GM12801 (cell line): ENCODE data around the gene HBE1.

ENCODE experiments used
- TF ChIP-seq, protein P1 (sequence below): IDR thresholded peaks from one replicate; pipeline ENCODE4 v1.5.1; 2011; ENCODE audit warnings: control low read depth; ENCODE audit not compliant: insufficient read length; ENCODE audit errors: extremely low read depth

HBE1 gene

DNA sequence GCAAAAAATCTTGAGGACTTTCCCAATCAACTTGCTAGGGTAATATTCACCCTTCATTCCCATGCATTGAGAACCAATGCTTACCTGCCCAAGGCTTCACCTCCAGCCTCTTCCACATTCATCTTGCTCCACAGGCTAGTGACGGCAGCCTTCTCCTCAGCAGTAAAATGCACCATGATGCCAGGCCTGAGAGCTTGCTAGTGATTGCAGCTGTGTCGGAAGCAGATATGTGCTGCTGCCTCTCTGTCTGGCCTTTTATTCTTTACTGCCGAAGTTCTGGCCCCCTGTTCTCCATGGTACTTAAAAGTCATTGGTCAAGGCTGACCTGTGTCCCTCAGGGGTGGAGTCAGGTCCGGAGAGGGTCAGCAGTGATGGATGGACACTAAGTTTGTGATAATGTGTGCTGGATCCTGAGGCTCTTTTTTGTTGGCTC, at the start of gene HBE1:
Gene HBE1, minus strand, starts transcription at position 231 of the 433 bp plus-strand sequence. Its CDS starts 55 bp downstream, at position 176.
- TF ChIP-seq, protein P1, sequence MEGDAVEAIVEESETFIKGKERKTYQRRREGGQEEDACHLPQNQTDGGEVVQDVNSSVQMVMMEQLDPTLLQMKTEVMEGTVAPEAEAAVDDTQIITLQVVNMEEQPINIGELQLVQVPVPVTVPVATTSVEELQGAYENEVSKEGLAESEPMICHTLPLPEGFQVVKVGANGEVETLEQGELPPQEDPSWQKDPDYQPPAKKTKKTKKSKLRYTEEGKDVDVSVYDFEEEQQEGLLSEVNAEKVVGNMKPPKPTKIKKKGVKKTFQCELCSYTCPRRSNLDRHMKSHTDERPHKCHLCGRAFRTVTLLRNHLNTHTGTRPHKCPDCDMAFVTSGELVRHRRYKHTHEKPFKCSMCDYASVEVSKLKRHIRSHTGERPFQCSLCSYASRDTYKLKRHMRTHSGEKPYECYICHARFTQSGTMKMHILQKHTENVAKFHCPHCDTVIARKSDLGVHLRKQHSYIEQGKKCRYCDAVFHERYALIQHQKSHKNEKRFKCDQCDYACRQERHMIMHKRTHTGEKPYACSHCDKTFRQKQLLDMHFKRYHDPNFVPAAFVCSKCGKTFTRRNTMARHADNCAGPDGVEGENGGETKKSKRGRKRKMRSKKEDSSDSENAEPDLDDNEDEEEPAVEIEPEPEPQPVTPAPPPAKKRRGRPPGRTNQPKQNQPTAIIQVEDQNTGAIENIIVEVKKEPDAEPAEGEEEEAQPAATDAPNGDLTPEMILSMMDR, result no peak

DNA sequence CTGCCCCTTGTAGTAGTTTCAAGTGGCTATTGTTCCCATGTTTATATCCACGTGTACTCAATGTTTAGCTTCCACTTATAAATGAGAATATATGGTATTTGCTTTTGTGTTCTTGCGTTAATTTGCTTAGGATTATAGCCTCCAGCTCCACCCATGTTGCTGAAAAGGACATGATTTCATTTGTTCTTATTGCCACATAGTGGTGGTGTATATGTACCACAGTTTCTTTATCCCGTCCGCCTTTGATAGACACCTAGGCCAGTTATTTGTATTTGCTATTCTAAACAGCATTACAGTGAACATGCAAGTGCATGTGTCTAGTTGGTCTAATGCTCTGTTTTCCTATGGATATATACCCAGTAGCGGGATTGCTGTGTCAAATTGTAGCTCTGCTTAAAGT, 47.5 kb upstream of the HBE1 start:
- TF ChIP-seq, protein P1, result no peak

DNA sequence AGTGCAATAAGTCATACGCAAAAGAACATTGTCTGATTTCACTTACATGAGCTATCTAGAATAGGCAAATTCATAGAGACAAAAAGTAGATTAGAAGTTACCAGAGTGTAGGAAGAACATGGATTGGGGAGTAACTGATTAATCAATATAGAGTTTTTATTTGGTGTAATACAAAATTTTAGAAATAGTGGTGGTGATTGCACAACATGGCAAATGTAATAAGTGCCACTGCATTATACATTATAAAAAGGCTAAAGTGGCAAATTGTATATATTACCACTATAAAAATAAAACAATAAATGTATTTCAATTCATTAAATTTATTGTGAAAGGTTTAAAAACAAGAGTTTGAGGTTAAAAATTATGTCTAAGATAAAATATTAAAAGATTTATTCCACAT, 40.7 kb upstream of the HBE1 start:
- TF ChIP-seq, protein P1, result no peak

DNA sequence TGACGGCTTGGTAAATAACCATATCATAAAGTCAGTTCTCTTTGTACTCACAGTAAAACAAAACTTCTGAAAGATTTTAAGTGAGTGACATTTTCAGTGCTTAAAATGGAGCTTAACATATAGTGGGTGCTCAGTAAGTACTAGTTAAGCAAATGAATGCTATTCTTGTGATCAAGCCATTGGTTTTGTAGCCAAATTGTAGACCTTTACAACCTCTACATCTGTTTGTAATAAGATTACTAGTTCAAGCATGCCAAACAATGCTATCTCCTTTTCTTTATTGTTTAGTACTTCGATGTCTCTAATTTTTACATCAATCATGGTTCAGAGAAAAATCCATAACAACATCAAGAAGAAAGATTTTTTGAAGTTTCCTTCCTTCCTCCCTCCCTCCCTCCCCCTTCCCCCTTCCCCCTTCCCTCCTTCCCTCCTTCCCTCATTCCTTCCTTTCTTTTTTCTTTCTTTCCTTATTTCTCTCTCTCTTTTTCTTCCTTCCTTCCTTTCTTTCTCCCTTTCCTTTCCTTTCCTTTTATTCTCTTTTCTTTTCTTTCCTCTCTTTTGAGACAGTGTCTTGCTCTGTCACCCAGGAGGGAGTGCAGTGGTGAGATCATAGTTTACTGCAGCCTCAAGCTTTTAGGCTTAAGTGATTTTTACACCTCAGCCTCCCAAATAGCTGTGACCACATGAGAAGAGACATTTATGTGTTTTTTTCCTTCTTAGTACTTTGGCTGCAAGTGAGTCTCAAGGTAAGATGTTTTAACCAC, 37.7 kb upstream of the HBE1 start:
- TF ChIP-seq, protein P1, result no peak

DNA sequence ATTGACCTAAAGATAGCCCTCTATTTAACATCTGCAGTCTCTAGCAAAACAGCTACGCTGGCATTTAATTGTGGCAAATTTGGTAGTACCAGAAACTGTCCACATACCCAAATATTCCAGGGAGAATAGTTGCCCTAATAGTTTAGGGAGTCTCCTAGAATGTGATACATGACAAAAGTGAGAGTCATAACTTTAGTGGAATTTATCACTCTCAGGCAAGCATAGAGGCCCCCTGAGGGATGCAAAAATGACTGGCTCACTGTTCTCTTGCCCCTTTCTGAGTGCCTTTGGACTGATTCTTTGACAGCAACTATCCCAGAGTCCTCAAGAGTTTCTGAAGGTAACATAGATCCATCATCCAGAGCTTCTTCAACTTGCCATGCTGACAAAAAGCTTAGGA, 34.3 kb upstream of the HBE1 start:
- TF ChIP-seq, protein P1, result no peak

DNA sequence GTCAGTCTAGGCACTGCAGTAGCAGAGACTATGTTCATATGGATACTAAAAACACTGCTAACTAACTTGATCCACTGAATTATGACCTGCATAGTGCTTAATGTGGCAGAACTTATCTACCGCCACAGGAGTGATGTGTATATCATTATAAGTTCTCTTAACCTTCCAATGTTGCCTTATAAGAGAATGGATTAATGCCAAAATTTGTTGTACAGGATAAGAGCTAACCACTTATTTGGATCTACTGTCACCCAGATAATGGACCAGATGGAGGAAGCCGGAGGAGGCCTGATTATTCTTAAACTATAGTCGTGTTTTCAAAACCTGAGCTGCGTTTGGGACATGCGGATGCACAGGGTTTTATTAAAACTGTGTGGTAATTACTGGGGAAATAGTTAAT, 33.9 kb upstream of the HBE1 start:
- TF ChIP-seq, protein P1, result no peak

DNA sequence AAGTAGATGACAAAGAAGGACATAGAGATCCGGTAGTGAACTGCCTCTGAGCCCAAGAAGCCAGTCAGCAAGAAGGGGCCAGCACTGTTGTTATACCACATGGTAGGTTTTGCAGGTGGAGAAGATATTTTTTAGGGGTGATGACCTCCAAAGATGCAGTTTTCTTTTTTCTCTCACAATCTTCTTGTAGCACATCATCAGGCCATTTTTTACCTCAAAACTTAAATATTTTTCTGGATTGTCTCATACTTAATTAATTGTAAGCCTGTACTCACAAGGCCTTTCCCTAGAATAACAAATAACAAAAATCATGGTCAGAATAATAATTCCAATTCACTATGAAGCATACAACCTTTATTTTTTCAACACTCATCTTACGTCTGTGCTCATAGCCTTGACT, 32.1 kb upstream of the HBE1 start, which contains the start of gene OR51B4:
Gene OR51B4, minus strand, starts transcription at position 101 of the 400 bp plus-strand sequence. Its CDS starts 0 bp downstream, at position 101.
- TF ChIP-seq, protein P1, result no peak
